Stimulated activated CD8-positive, alpha-beta memory T cell treated with anti-CD3 and anti-CD28 coated beads, Interleukin-7, amount 100 ng/mL, for 24 hours (primary cell): ENCODE data around the gene DCLRE1C.
"Not testable (repeated sequence)": the region's sequence is repeated elsewhere in the genome, so short reads cannot be mapped to it uniquely, and the experiment has no call there.

ENCODE experiments used
- DNase-seq: peaks from one replicate; pipeline ENCODE4 v3.0.0-alpha.2; 2020; ENCODE audit warnings: low read depth

DCLRE1C gene

DNA sequence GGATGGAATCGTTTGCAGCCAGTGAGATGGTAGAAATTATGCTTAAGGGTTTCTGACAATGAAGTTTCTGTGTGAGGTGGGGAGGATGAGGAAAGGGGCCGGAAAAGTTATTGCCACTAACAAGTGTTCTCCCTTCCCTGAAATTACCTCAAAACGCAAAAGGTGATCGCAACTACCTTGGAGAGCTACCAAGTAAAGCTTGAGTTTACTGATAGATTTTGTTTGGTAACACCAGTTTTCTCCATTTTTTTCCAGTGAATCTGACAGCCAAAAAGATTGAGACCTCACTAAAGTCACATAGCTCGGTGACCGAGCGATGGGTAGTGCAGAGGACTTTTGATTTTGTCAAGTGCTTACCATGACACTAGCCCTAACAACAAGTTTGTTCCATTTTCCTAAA lies 73.7 kb downstream of the DCLRE1C start:
- DNase-seq: no peak

DNA sequence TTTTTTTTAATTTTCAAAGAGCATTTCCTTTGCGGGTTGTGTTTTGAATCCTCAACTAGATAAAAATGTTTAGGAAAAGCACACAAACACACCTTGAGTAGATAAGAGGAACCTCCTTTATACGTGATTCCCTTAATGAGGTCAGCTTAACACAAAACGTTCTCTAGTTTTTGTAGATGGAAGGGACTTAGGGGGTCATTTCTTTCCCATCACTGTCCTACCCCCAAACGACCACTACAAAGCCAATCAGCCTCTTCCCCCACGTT lies 74.0 kb downstream of the DCLRE1C start:
- no peak for DNase-seq

DNA sequence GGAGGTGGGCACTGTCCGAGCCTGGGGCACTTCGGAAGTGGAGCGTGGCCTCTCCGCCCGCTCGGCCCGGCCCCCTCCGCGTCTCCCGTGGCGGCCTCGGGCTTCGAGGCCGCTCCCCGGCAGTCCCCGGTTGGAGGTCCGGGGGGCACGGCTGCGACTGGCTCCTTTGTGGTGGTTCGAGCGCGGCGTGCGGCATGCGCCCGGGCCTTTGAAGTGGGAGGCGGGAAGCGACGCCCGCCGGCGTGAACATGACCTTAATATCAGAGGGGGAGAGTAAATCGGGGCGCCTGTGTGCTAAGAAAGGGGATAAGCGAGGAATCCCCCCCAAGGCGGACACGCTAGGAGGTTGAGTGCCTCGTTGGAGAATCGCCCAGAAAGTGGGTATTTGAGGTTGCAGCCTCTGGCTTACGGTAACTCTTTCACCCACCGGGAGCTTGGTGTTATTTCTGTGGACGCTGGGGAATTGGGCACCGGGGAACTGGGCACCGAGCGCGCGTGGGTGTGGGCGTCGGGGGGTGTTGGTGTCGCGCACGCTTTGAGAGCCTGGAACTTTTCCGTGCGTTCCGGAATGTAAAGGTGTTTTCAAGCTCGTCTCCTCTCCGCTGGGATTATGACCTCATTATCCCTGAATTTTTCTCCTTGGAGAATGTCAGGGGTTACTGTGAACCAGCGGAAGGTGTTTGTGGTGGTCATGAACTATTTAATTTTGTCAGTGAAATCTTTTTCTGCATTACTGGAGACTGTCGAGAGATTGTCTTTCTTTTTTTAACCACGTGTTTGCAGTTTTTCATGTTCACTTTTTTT lies 74.6 kb downstream of the DCLRE1C start:
- DNase-seq: peak; percentile 3

DNA sequence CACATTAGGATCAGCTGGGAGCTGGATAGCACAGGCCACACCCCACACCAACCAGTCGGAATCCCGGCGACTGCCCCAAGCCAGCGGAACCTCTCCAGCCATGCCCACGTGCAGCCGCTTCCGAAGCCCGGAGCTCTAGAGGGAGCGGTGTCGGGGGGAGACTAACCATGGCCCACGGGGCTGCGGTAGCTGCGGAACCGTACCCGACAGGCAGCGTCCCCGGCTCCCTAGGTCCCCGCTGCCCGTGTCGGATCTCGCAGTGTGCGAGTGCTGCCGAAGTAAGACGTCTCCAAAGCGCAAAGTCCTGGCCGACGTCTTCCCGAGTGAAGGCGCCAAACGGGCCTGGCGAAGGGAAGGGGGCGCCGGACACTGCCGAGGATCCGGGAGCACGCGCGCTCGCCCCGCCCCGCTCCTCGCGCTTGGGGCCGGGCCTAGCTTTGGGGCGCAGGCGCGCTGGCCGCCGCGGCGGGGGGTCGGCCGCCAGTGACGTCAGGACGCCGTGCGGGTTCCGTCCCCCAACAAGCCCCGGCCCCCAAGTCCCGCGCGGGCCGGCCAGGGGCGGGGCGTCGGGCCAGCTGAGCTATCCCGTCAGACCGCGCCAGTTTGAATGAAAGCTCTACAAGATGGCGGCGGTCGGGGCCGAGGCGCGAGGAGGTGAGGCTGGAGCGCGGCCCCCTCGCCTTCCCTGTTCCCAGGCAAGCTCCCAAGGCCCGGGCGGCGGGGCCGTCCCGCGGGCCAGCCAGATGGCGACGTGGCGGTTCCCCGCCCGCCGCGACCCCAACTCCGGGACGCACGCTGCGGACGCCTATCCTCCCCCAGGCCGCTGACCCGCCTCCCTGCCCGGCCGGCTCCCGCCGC lies 75.4 kb downstream of the DCLRE1C start, which contains the start of gene SUV39H2:
Gene SUV39H2 (plus strand): TSS at position 601 of the 858 bp plus-strand sequence. CDS start 23 bp downstream, at position 624.
- peak; percentile 85 for DNase-seq

DNA sequence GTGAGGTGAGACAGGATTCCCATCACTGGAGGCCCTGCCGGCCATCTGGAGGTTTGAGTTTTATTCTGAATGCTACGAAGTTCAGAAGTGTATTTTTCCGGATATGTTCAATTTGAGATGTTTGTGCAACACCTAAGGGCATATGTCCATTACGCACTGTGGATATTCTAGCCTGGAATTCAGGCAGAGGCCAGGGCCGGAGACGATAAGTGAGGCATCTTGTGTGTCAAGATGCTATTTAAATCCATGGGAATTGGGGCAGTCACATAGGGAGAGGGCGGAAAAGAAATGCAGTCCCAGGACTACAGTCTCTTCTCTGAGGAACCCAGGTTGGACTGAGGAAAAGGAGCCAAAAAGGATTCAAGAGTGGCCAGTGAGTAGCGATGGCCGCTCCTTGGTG lies 77.1 kb downstream of the DCLRE1C start:
- no peak for DNase-seq

DNA sequence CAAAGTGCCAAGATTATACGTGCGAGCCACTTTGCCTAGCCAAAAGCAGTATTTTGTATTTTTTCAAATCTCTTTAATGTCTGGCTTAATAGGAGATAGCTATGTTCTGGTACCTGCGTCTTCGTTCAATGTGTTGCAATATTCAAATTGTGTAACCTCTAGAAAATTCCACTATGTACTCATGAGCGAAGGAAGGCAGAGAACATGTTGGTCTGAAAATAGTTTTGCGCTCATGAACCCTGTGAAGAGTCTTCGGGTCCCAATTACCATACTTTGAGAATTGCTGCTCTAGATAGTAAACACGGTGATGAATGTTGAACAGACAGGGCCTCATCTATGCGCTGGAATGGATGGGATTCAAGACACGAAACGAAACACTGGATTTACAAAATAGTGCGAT lies 78.0 kb downstream of the DCLRE1C start:
- DNase-seq: no peak

DNA sequence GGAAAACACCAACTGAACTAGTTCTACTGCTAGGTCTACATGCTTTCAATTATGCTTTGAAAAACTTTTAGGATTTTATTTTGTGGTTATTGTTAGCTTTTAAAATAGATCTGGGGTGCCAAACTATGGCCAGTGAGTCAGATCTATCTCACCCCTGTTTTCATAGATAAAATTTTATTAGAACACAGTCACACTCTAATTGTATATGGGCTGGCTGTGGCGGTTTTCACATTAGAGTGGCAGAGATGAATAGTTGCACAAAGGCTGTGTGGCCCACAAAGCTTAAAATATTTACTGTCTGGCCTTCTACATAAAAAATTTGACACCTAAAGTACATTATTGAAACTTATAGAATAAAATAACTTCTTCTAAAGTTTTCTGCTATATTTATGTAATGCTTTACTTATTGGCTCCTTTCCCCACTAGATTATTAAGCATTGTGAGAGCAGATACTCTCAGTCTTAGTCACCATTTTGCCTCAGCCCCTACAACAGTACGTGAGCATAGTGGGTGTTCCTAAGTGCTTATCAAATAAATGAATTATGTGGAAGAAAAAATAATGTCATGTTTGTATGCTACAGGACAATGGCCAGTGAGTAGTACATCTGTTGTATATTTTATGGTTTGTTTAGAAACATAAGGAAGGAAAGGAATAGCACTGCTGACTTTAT lies 80.7 kb downstream of the DCLRE1C start:
- no peak for DNase-seq

DNA sequence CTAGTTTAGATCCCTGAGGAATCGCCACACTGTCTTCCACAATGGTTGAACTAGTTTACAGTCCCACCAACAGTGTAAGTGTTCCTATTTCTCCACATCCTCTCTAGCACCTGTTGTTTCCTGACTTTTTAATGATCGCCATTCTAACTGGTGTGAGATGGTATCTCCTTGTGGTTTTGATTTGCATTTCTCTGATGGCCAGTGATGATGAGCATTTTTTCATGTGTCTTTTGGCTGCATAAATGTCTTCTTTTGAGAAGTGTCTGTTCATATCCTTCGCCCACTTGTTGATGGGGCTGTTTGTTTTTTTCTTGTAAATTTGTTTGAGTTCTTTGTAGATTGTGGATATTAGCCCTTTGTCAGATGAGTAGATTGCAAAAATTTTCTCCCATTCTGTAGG lies 89.0 kb downstream of the DCLRE1C start:
- not testable (repeated sequence) for DNase-seq

DNA sequence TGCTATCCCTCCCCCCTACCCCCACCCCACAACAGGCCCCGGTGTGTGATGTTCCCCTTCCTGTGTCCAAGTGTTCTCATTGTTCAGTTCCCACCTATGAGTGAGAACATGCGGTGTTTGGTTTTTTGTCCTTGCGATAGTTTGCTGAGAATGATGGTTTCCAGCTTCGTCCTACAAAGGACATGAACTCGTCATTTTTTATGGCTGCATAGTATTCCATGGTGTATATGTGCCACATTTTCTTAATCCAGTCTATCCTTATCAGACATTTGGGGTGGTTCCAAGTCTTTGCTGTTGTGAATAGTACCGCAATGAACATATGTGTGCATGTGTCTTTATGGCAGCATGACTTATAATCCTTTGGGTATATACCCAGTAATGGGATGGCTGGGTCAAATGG lies 89.4 kb downstream of the DCLRE1C start:
- not testable (repeated sequence) for DNase-seq

DNA sequence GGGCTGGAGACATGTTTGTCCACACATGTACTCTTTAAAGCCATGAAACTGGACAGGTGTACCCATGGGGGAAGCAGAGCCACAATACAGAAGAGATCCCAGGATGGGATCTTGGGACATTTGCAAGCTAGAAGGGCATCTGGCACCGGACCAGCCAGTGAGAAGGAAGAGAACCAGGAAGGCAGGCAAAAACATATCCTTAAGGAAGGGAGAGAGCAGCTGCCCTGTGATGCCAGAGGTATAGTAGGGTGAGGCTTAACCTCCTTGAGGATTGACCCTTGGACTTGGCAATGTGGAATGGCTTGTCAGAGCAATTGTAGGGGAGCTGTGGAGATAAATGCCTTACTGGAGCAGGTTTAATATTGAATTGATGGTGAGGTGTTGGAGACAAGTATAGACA lies 93.1 kb downstream of the DCLRE1C start:
- no peak for DNase-seq

DNA sequence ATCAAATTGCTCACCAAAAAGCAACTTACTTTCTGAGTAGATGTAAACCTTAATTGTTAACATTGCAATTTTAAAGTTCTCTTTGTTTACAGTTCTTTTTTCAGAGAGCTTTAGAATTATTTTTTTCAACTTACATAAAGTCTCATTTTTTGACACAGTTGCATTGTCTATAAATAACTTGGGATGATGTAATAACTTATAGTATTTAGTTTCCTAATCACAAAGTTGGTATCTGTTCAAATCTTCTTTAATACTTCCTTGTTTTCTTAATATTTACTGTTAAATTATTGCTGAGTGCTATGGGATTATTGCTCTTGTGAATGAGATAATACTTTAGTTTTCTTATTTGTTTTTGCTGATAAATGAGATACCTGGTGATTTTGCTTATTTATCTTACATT lies 94.1 kb downstream of the DCLRE1C start:
- DNase-seq: no peak

DNA sequence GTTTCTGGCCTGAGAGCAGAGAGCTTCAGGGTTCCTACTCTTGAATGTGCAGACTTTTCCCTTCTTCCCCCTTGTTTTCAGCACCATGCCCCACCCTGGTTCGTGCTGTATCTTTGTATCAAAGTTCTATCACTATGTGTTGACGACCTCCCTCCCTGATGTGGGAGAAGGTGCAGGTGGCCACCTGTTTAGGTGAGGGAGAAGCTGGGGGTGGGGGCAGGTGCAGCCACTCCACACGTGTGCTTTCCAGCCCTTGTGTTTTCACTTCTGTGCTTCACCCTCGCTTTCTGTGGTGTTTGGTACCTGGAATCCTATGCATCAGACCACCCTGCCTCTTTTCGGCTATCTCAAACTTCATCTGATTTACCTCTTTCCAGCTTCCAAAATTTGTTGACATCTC lies 94.9 kb downstream of the DCLRE1C start:
- DNase-seq: no peak

DNA sequence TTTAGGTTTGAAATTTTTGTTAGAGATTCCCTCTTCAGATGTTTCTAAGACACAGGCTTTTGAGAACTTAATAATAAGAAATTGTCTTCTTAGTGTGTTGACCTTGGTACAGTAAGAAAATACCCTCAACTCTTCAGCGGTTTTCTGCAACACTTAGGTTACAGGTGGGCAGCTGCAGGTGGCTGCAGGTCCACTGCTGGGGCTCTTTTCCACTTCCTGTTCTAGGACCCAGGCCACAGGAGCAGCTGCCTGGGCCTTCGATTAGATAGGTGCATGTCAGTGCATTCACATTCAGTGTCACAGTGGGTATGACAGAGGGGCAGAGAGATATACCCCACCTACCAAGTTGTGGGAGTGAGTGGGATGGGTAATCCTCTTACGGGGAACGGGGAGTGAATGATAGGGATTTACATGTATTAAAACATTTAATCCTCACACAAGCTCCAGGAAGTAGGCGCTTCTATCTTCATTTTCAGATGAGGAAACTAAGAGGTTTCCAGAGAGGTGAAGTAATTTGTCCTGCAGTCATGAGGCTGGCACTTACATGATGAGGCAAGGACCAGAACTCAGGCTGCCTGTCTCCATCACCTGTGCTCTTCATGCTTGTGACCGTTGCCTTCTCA lies 95.4 kb downstream of the DCLRE1C start:
- no peak for DNase-seq

DNA sequence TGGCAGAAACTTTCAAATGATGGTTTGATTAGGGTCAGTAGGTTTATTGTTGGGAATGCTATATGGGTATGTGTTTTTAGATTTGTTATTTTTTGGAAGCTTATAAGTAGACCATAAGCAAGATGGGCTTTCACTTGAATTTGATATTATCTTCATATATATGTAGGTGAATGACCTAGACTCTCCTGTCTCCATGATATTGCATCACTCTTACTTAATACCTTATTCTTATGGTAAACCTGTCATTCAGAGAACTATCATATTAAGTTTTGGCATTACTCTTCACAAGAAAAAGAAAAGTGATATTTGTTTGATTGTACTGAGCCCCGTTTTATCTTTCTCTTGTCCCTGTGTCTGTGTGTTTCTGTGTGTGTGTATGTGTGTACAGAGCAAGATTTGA lies 98.4 kb downstream of the DCLRE1C start:
- no peak for DNase-seq

DNA sequence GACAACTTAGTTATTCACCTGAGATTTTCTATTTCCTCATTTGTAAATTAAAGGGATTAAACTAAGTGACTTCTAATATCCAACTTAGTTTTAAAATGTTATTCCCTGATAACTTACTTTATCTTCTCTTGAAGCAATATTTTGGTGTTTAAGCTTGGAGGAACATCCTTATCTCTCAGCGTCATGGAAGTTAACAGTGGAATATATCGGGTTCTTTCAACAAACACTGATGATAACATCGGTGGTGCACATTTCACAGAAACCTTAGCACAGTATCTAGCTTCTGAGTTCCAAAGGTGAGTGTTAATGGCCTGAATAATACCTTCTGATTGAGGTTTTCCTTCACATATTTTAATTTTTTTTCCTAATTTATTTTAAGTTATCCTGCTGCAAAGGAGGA lies 101.7 kb downstream of the DCLRE1C start:
- DNase-seq: no peak
